HUES48 (cell line): ENCODE data around the gene IRAG1.

Experiments
- H3K27ac ChIP-seq: one replicate; pipeline ENCODE4 v1.7.0; 2013; ENCODE audit warnings: low read depth, low read length, inconsistent platforms
- H3K27me3 ChIP-seq: 2 replicates; pipeline ENCODE4 v1.6.1; 2013; ENCODE audit warnings: mild to moderate bottlenecking, low read length; ENCODE audit not compliant: control insufficient read depth, insufficient read depth
- H3K36me3 ChIP-seq: 2 replicates; pipeline ENCODE4 v1.6.1; 2013; ENCODE audit warnings: low read length; ENCODE audit not compliant: control insufficient read depth, insufficient read depth
- H3K4me1 ChIP-seq: 2 replicates; pipeline ENCODE4 v1.6.1; 2013; ENCODE audit warnings: mild to moderate bottlenecking, low read length; ENCODE audit not compliant: control insufficient read depth, insufficient read depth
- H3K4me3 ChIP-seq: 2 replicates; pipeline ENCODE4 v1.5.1; 2013; ENCODE audit warnings: mild to moderate bottlenecking, low read depth, low read length
- H3K9ac ChIP-seq: 2 replicates; pipeline ENCODE4 v1.6.1; 2013; ENCODE audit warnings: mild to moderate bottlenecking, low read depth, low read length, moderate library complexity
- H3K9me3 ChIP-seq: 2 replicates; pipeline ENCODE4 v1.6.1; 2013; ENCODE audit warnings: low read length; ENCODE audit not compliant: control insufficient read depth, insufficient read depth

The IRAG1 gene, protein sequence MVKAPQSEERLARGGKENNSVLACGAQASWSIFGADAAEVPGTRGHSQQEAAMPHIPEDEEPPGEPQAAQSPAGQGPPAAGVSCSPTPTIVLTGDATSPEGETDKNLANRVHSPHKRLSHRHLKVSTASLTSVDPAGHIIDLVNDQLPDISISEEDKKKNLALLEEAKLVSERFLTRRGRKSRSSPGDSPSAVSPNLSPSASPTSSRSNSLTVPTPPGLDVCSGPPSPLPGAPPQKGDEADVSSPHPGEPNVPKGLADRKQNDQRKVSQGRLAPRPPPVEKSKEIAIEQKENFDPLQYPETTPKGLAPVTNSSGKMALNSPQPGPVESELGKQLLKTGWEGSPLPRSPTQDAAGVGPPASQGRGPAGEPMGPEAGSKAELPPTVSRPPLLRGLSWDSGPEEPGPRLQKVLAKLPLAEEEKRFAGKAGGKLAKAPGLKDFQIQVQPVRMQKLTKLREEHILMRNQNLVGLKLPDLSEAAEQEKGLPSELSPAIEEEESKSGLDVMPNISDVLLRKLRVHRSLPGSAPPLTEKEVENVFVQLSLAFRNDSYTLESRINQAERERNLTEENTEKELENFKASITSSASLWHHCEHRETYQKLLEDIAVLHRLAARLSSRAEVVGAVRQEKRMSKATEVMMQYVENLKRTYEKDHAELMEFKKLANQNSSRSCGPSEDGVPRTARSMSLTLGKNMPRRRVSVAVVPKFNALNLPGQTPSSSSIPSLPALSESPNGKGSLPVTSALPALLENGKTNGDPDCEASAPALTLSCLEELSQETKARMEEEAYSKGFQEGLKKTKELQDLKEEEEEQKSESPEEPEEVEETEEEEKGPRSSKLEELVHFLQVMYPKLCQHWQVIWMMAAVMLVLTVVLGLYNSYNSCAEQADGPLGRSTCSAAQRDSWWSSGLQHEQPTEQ

DNA sequence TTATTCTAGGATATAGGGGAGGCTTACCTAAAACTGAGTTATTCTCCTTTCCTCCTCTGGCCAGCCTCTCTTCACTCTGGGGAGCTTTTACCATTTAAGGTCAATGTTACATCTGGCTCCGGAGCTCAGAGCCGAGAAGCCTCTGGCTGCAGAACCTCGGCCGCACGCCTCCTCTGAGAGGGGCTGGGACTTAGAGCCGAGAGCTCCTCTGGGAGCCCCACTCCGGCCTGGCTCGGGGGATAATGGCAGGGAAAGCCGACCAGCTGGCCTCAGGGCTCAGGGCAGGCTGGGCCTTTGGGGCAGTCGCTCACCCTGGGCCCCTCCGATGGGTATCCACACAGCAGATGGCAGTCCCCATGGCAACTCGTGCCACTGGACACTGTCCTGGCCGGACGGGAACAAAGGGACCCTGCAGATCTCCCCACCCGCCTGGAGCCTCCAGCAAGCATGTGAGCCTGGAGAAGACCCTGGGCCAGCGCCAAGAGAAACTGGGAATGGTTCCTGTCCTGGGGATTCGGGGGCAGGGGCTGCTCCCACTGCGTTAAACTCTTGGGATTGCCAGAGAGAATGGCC is at the start of gene IRAG1:
TSS of gene IRAG1 (minus strand) at position 247 of the 573 bp plus-strand sequence. CDS start at position 94, 153 bp downstream.
- Histone ChIP-seq H3K4me1 (no peaks in the 10 kb centered on the region; the same call in 1 of the 2 replicates), H3K36me3 (no peaks in the 10 kb centered on the region), H3K27ac (no peak within 1 kb of the TSS), H3K9ac (no peak within 1 kb of the TSS), H3K4me3 (no peak within 1 kb of the TSS), H3K9me3 (no peaks in the 10 kb centered on the region), H3K27me3 (no peaks in the 10 kb centered on the region)

DNA sequence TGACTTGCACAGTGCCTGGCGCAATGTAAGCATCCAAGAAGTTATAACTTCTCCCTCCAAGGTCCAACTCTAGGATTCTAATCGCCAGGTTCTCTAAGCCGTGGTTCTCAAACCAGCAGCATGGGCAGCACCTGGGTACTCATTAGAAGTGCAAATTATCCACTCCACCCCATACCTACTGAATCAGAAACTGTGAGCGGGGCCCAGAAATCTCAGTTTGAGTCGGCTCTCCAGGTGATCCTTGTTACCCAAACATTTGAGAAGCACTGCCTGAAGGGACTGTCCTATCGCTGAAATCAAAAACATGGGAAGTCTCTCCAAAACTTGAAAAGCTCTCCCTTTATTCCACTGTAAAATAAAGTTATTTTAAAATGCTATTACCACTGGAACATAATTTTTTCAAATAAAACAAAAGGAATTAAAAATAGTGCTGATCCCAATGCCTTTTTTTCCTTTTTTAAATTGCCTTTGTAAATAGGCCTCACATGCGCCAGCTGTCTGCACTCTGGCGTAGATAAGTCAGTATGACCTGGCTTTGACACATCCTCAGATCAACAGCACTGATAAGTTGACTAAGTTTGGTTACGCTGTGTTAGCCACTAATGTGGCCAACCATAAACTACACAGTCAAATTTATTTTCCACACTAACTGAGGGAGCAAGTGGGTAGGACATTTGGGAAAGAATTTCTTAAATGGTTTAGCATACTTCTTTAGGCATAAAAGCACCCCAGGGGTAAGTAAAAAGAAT is 49.1 kb upstream of the IRAG1 start:
- no peak overlapping the region for H3K9ac ChIP-seq
- H3K9me3 ChIP-seq = no peaks in the 10 kb centered on the region
- H3K4me1 ChIP-seq = no peaks in the 10 kb centered on the region
- H3K4me3 ChIP-seq = no peak overlapping the region
- H3K36me3 ChIP-seq = no peaks in the 10 kb centered on the region
- H3K27ac ChIP-seq = no peak overlapping the region
- no peaks in the 10 kb centered on the region for H3K27me3 ChIP-seq

DNA sequence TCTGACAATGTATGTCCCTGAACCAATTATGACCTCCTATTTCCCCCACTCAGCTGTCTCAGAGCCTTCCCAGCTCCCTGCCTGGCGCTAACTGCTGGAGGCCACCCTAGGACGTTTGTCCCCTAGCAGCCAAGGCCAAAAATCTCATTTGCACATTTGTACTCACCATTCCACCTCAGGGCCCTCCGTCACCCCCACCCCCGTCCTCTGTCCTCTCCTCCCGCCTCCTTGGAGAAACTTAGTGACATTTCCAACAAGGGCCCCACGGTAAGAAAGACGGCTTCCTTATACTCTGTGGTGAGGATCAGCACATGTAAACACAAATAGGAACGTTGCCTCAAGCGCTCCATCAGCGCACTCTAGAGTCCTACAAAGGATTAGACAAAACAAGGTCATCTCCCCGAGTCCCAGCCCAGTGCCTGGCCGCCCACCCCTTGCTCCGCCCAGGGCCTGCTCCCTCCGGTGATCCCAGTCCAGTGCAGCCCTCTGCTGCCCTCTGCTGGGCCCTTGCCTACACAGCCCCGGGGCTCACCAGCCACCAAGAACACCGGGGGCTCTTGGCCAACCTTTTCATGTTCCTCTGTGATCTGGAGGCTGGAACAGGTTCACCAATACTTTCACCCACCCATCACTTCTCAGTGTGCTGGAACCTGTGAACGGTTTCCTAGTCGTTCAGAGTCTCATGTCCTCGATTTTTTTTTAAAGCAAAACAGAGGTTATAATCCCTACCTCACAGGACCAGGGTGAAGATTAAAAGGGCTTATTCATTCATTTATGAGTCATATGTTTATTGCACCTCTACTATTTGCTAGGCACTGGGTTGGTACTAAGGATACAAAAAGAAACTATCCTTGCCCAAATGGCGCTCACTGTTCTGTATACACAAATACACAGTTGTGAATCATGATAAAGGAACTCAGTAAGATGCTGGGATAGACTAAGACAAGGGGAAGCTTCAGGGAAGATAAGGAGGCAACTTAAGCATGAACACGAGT is 42.2 kb upstream of the IRAG1 start:
- Histone ChIP-seq H3K27me3 (no peaks in the 10 kb centered on the region), H3K27ac (no peak overlapping the region), H3K9me3 (no peaks in the 10 kb centered on the region), H3K9ac (0 out of 2 replicates have a peak overlapping the region, but pooled peaks have one; percentile 13), H3K4me3 (peak overlapping the region; percentile 46), H3K36me3 (no peaks in the 10 kb centered on the region), H3K4me1 (0 out of 2 replicates have a peak, but pooled peaks cover 3% of the 10 kb centered on the region)

DNA sequence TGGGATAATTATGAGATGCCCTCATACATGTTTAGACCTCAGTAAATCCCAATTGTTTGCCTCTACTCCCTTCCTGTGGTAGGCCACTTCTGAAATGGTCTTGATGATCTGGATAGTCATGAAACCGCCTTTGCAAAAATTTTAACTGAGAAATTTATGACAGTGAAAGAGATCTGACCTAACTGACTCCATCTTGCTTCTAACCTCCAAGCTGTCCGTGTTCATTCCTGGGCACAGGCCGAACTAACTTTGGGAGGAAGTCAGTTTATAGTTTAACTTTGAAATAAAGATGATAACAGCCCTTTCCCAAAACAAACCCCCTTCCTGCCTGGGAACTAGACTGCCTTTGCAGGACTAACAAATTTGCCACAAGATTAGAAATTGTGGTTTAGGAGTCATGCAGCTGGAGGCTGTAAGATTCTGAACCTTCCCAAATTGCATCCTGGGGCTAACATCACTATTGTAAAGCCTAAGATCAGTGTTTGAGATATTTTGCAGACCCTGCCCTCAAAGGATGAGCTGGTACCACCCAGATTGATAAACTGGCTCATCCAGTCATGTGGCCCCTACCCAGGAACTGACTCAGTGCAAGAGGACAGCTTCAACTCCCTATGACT is 37.6 kb upstream of the IRAG1 start:
- Histone ChIP-seq H3K27ac (no peak overlapping the region), H3K36me3 (no peaks in the 10 kb centered on the region), H3K9ac (no peak overlapping the region), H3K4me1 (0 out of 2 replicates have a peak, but pooled peaks cover 3% of the 10 kb centered on the region), H3K9me3 (no peaks in the 10 kb centered on the region), H3K27me3 (no peaks in the 10 kb centered on the region), H3K4me3 (no peak overlapping the region)

DNA sequence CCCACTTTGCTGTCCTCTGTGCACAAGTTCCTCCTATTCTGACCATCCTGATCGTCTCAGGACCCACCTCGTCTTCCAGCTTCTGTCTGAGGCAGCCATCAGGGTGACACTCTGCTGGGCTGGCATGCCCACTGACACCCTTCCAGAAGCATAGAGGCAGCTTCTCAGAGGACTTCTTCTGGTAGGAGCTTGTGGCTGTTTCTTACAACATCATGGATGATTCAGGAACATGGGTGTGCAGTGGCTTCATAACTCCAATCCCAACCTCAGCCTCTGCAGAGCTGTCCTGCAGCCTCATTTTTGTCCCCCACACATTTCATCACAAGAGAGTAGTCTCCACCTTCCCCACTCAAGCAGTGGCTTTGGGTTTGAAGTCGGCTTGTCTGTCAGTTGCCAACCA is 36.6 kb upstream of the IRAG1 start:
- H3K27me3 ChIP-seq = no peaks in the 10 kb centered on the region

DNA sequence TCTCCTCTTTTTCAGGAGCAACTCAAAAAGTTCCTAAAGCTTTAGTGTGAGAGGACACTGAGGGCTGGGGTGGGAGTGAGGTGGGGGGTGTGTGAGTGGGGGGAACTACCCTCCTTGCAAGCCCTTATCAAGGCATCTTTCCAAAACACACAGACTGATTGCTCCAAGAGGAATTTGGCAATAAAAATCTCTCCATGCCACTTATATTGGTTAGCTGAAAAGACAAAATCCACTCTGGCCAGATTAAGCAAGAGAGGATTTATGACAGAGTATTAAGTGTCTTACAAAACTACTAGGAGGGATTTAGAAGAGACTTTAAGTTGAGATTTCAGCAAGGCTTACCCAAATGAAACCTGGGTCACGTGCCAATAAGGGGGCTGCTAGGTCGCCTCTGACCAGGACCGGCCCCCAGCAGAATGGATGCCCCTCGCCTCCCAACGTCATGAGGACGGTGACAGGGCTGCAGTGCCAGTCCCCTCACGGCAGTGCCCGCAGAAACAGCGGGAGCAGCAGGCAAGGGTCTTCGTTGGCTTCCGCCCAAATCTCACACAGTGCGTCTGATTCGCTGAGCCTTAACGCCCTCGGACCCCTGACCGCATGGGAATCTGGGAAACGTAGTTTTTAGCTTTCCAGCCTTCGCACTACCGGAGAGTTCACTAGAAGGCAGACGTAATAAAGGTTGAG is 35.4 kb upstream of the IRAG1 start:
- H3K4me1 ChIP-seq = no peaks in the 10 kb centered on the region
- H3K36me3 ChIP-seq = no peaks in the 10 kb centered on the region
- peak overlapping the region; percentile 54; the same call in 1 of the 2 replicates for H3K9ac ChIP-seq
- H3K4me3 ChIP-seq = peak overlapping the region; percentile 78
- no peaks in the 10 kb centered on the region for H3K27me3 ChIP-seq
- H3K9me3 ChIP-seq = no peaks in the 10 kb centered on the region
- H3K27ac ChIP-seq = no peak overlapping the region

More for the DNA sequence above, 36.6 kb upstream of the IRAG1 start:
- Histone ChIP-seq H3K27ac (no peak overlapping the region), H3K36me3 (no peaks in the 10 kb centered on the region), H3K4me3 (no peak overlapping the region), H3K9ac (no peak overlapping the region), H3K4me1 (no peaks in the 10 kb centered on the region), H3K9me3 (no peaks in the 10 kb centered on the region)

DNA sequence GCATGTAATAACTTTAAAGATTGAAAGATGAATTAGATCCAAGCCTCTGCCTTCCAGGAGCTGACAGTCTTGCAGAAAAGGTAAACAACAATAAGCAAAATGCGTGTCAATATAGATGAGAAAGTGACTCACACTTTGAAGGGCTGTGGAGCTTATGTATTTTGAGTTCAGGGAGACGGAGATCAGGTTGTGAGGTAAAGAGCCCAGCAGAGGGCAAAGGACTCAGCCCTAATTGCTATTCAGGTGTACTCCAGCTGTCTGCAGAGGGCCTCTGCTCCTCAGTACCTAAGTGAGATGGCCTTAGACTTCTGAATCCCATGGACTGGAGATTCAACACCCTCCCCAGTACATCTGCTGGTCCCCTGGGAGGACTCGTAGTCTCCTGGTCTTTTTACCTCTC is 34.6 kb upstream of the IRAG1 start:
- H3K27me3 ChIP-seq = no peaks in the 10 kb centered on the region
- H3K27ac ChIP-seq = no peak overlapping the region

DNA sequence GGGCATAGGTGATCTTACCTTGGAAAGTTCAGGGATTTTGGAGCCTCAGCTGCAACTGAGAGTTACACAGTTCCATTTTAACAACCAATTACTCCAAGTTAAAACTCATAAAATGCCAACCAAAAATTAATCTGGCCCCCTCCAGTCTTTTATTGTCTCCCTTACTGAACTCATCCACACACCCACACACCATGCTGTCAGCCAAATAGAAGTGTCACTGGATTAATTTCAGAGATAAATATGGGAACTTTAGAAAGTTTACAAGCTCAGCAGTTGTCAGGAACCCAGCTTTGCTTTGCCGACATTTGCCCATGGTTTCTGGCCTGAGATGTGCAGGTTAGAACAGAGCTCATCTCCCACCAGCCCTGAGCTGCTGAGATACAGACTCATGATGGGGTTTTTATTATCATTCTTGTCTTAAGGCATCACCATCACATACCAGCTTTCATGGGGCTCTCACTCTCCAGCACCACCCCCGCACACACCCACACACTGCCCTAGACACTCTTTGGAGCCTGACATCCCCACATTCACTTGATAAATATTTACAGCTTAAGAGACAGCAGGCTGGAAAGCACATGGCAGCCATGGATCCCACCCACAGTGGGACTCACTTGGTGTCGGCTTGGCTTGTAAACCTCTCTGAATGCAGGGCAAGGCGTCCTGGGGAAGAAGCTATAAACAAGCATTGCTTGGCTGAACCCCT is 33.7 kb upstream of the IRAG1 start:
- H3K4me1 ChIP-seq = no peaks in the 10 kb centered on the region
- no peaks in the 10 kb centered on the region for H3K9me3 ChIP-seq
- no peak overlapping the region for H3K27ac ChIP-seq
- H3K9ac ChIP-seq = no peak overlapping the region
- H3K27me3 ChIP-seq = no peaks in the 10 kb centered on the region
- no peaks in the 10 kb centered on the region for H3K36me3 ChIP-seq
- H3K4me3 ChIP-seq = no peak overlapping the region

More for the DNA sequence above, 34.6 kb upstream of the IRAG1 start:
- no peaks in the 10 kb centered on the region for H3K36me3 ChIP-seq
- no peaks in the 10 kb centered on the region for H3K4me1 ChIP-seq
- no peaks in the 10 kb centered on the region for H3K9me3 ChIP-seq
- no peak overlapping the region for H3K9ac ChIP-seq
- peak overlapping the region; percentile 78; the same call in 1 of the 2 replicates for H3K4me3 ChIP-seq

DNA sequence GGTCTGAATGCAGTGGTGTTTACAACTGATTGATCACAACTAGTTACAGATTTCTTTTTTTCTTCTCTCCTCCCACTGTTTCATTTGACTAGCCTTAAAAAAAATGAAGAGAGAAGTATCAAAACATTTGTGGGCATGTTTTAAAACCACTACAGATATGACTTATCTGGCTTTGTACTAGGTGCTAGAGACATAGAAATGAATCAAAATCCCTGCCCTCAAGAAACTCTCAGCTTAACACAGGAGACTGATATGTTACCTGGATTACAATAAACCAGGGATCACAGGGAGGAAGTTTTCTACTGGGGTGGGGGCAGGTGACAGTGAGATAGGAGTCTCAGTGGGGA is 32.3 kb upstream of the IRAG1 start:
- H3K4me3 ChIP-seq = no peak overlapping the region
- H3K9ac ChIP-seq = no peak overlapping the region
- no peaks in the 10 kb centered on the region for H3K27me3 ChIP-seq
- H3K36me3 ChIP-seq = no peaks in the 10 kb centered on the region
- H3K27ac ChIP-seq = no peak overlapping the region
- H3K9me3 ChIP-seq = no peaks in the 10 kb centered on the region
- H3K4me1 ChIP-seq = no peaks in the 10 kb centered on the region
